Keratinocyte (primary cell): ENCODE data around the gene MST1.

Source experiments
- EZH2 ChIP-seq: IDR thresholded peaks from one replicate; pipeline ENCODE4 v1.6.1; 2012; ENCODE audit warnings: inconsistent platforms, mild to moderate bottlenecking, low read length, moderate library complexity
- TF ChIP-seq, protein P1 (sequence below), 3 experiments: IDR thresholded peaks in 1 of 3; conservative IDR thresholded peaks in 1 of 3; optimal IDR thresholded peaks in 1 of 3; 2 replicates in 2 of 3; 3 replicates in 1 of 3; pipeline versions ENCODE3 to v1.5.1; 2011; ENCODE audit warnings: low read length in 3 of 3, mild to moderate bottlenecking in 3 of 3, moderate library complexity in 2 of 3, control low read depth in 1 of 3, inconsistent platforms in 1 of 3; ENCODE audit not compliant: insufficient read depth in 2 of 3; ENCODE audit errors: extremely low read depth in 1 of 3

DNA sequence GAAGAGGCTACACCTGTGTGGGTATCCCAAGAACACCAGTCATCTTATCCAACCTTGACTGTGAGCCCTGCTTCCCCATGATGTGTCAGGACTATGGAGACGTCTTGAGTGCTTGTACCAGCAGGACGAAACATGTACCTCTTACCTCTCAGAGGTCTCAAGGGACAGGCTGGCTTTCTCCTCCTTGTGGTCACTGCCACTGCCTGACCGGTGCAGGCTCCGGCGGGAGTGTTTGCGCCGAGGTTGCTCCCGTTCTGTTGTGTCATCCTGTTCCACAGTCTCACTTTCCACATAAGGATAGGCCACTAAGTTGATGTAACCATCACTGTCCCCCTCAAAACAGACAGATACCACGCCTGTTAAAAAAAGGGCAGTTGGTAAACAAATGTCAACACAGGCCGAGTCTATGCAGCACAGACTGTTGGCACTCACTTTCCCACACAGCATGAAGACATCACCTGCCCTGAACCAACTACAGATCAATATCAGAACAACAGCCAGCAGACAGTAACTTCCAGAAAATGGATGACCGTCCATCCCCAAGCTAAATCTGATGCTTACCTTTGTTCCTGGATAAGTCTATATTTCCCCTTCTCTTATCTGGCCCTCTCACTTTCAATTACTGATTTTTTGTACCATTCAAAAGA is 48.9 kb upstream of the MST1 start:
- TF ChIP-seq, protein P1, sequence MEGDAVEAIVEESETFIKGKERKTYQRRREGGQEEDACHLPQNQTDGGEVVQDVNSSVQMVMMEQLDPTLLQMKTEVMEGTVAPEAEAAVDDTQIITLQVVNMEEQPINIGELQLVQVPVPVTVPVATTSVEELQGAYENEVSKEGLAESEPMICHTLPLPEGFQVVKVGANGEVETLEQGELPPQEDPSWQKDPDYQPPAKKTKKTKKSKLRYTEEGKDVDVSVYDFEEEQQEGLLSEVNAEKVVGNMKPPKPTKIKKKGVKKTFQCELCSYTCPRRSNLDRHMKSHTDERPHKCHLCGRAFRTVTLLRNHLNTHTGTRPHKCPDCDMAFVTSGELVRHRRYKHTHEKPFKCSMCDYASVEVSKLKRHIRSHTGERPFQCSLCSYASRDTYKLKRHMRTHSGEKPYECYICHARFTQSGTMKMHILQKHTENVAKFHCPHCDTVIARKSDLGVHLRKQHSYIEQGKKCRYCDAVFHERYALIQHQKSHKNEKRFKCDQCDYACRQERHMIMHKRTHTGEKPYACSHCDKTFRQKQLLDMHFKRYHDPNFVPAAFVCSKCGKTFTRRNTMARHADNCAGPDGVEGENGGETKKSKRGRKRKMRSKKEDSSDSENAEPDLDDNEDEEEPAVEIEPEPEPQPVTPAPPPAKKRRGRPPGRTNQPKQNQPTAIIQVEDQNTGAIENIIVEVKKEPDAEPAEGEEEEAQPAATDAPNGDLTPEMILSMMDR (optimal IDR thresholded peaks at IDR 0.05 in 1 of 3, IDR thresholded peaks at IDR 0.05 in 1 of 3, conservative IDR thresholded peaks at IDR 0.05 in 1 of 3; ENCODE audit: extremely low read depth in 1 of 3, insufficient read depth in 2 of 3, low read length in 3 of 3): no peak
- TF ChIP-seq EZH2: no peak
